Fibroblast of lung (primary cell): ENCODE measurements around the gene XKR3. TPM values are rescaled to one million over a fixed set of nuclear protein-coding genes. Genes with fewer than 3 reads are reported as not detected.
"Not testable (repeated sequence)": the region's sequence is repeated elsewhere in the genome, so short reads cannot be mapped to it uniquely, and the experiment has no call there.

ENCODE experiments used
- DNase-seq, 2 donors: peaks; one replicate each; pipeline versions ENCODE4 v3.0.0 to v3.0.0-alpha.2; 2010; ENCODE audit warnings: low read depth in 2 of 2
- H2AFZ ChIP-seq: 2 replicates; pipeline ENCODE4 v1.5.1; 2012; ENCODE audit warnings: low read length, control low read depth, inconsistent platforms
- H3K27ac ChIP-seq: 2 replicates; pipeline ENCODE4 v1.5.1; 2011; ENCODE audit warnings: low read length, control low read depth; ENCODE audit not compliant: insufficient read depth
- H3K27me3 ChIP-seq: 2 replicates; pipeline ENCODE4 v1.5.1; 2011; ENCODE audit warnings: mild to moderate bottlenecking, low read length; ENCODE audit not compliant: control insufficient read depth, insufficient read depth
- H3K36me3 ChIP-seq: 2 replicates; pipeline ENCODE4 v1.5.1; 2011; ENCODE audit warnings: low read length; ENCODE audit not compliant: control insufficient read depth, insufficient read depth
- H3K4me1 ChIP-seq: 2 replicates; pipeline ENCODE4 v1.5.1; 2011; ENCODE audit warnings: low read length; ENCODE audit not compliant: control insufficient read depth, insufficient read depth; ENCODE audit errors: extremely low read depth
- H3K4me2 ChIP-seq: 2 replicates; pipeline ENCODE4 v1.5.1; 2011; ENCODE audit warnings: low read length, control low read depth; ENCODE audit not compliant: insufficient read depth; ENCODE audit errors: extremely low read depth
- H3K4me3 ChIP-seq, 4 experiments: fragments of 200-600 bp in 1 of 4; sonication (generic) in 1 of 4; replicated peaks in 1 of 4; 2 replicates each; pipeline ENCODE4 v1.5.1; 2011 to 2016; ENCODE audit warnings: low read length in 4 of 4, low read depth in 3 of 4, mild to moderate bottlenecking in 3 of 4, control low read depth in 2 of 4, inconsistent platforms in 1 of 4, mixed read lengths in 1 of 4; ENCODE audit not compliant: insufficient read depth in 1 of 4; ENCODE audit errors: control extremely low read depth in 1 of 4
- H3K79me2 ChIP-seq: 2 replicates; pipeline ENCODE4 v1.5.1; 2012; ENCODE audit warnings: mild to moderate bottlenecking, low read length, inconsistent platforms; ENCODE audit not compliant: control insufficient read depth, insufficient read depth
- H3K9ac ChIP-seq: 2 replicates; pipeline ENCODE4 v1.5.1; 2011; ENCODE audit warnings: mild to moderate bottlenecking, low read length, control low read depth; ENCODE audit not compliant: insufficient read depth
- H3K9me3 ChIP-seq: 2 replicates; pipeline ENCODE4 v1.5.1; 2012; ENCODE audit warnings: low read depth, low read length; ENCODE audit not compliant: control insufficient read depth, insufficient read depth
- H4K20me1 ChIP-seq: 2 replicates; pipeline ENCODE4 v1.5.1; 2011; ENCODE audit warnings: low read length; ENCODE audit not compliant: control insufficient read depth, insufficient read depth; ENCODE audit errors: extremely low read depth
- polyA plus RNA-seq, 2 donors: library from polyadenylated mRNA; depleted of rRNA in 1 of 2; stranded (reverse) in 1 of 2; unstranded in 1 of 2; fragments of >200 nt; gene quantifications; 2 replicates each; pipeline ENCODE4 v1.2.1, GENCODE V29; 2011 to 2012; ENCODE audit warnings: missing spikeins in 1 of 2
- total RNA-seq: library from RNA; depleted of rRNA; stranded (reverse); fragments of >200 nt; gene quantifications from 2 replicates; pipeline ENCODE4 v1.2.1, GENCODE V29; 2014

Gene XKR3
- total and polyA plus RNA-seq, 2 donors (not counting 1 experiment from before 2014, with no cell fraction given): 0.17 TPM; not detected in 1

- not testable (repeated sequence) for H3K9me3 ChIP-seq, H3K36me3 ChIP-seq, DNase-seq, H4K20me1 ChIP-seq, H3K4me2 ChIP-seq, H3K27ac ChIP-seq, H3K4me3 ChIP-seq, H3K9ac ChIP-seq, H3K4me1 ChIP-seq, H3K27me3 ChIP-seq, H2AFZ ChIP-seq, H3K79me2 ChIP-seq
Measured at GRCh38 chr22:16734271-16734670, 90.9 kb downstream of the XKR3 start.

Other genes starting within 250 kb of the XKR3 start
- gene CCT8L2, start 232.6 kb downstream of the XKR3 start, total RNA-seq: not detected in 2 replicates
- gene CCT8L2, start 232.6 kb downstream of the XKR3 start, polyA plus RNA-seq: not detected in 2 replicates
- gene GAB4, start 182.8 kb upstream of the XKR3 start, total RNA-seq: not detected in 2 replicates
- not detected in 2 replicates for gene GAB4, start 182.8 kb upstream of the XKR3 start, polyA plus RNA-seq